Upper lobe of right lung (tissue), 1 donor: ENCODE data around the gene TK1. TPM values are rescaled to one million over a fixed set of nuclear protein-coding genes. Genes with fewer than 3 reads are reported as not detected.
"Not testable (repeated sequence)": the region's sequence is repeated elsewhere in the genome, so short reads cannot be mapped to it uniquely, and the experiment has no call there.

Experiments
- ATAC-seq: fragments of 200-7000 bp; cut with Tn5 transposase; one replicate; pipeline ENCODE4 v1.9.1; 2020; ENCODE audit warnings: mild to moderate bottlenecking, moderate library complexity
- DNase-seq: peaks from one replicate; pipeline ENCODE4 v3.0.0-alpha.2; 2020
- H3K27ac ChIP-seq: fragments of 200-600 bp; one replicate; pipeline ENCODE4 v1.8.0; 2022
- H3K27me3 ChIP-seq: fragments of 200-600 bp; one replicate; pipeline ENCODE4 v1.8.0; 2022; ENCODE audit warnings: mild to moderate bottlenecking
- H3K36me3 ChIP-seq: fragments of 200-600 bp; one replicate; pipeline ENCODE4 v1.8.0; 2022
- H3K4me1 ChIP-seq: fragments of 200-600 bp; one replicate; pipeline ENCODE4 v1.8.0; 2022
- H3K4me3 ChIP-seq: fragments of 200-600 bp; one replicate; pipeline ENCODE4 v1.8.0; 2022; ENCODE audit warnings: mild to moderate bottlenecking
- H3K9me3 ChIP-seq: fragments of 200-600 bp; one replicate; pipeline ENCODE4 v1.8.0; 2022
- intact Hi-C: fragments of 100-400 bp; cut with DNase I; formaldehyde crosslinking; loops from one replicate; pipeline ENCODE4 v1.11.0; 2022
- long read RNA-seq: library from polyadenylated mRNA; unstranded; transcript quantifications from one replicate; pipeline ENCODE4 v2.0.0, GENCODE V29; 2021
- total RNA-seq: library from RNA; stranded (reverse); fragmentation: NEBNext Ultra II Directional; extraction: Animal tissue kit (Norgen Biotek cat#: 25700); gene quantifications from one replicate; pipeline ENCODE4 v1.2.1, GENCODE V29; 2021
- TF ChIP-seq, protein P1 (sequence below): fragments of 200-600 bp; IDR thresholded peaks from one replicate; pipeline ENCODE4 v1.8.0; 2022; ENCODE audit warnings: antibody characterized with exemption
- donor health status: DM: no; HTN: yes; CAD: no; lungs with severe emphysema.

The TK1 gene, protein sequence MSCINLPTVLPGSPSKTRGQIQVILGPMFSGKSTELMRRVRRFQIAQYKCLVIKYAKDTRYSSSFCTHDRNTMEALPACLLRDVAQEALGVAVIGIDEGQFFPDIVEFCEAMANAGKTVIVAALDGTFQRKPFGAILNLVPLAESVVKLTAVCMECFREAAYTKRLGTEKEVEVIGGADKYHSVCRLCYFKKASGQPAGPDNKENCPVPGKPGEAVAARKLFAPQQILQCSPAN
- 3.3 TPM for total RNA-seq
- long read RNA-seq, transcript TK1-201 (7 exons, 1,628 nt) = major isoform, 10 of 11 reads
- long read RNA-seq, partial matches to known transcripts = 0 of 11 reads
- long read RNA-seq, other reads (novel, unspliced or antisense) = 1 of 11 reads

DNA sequence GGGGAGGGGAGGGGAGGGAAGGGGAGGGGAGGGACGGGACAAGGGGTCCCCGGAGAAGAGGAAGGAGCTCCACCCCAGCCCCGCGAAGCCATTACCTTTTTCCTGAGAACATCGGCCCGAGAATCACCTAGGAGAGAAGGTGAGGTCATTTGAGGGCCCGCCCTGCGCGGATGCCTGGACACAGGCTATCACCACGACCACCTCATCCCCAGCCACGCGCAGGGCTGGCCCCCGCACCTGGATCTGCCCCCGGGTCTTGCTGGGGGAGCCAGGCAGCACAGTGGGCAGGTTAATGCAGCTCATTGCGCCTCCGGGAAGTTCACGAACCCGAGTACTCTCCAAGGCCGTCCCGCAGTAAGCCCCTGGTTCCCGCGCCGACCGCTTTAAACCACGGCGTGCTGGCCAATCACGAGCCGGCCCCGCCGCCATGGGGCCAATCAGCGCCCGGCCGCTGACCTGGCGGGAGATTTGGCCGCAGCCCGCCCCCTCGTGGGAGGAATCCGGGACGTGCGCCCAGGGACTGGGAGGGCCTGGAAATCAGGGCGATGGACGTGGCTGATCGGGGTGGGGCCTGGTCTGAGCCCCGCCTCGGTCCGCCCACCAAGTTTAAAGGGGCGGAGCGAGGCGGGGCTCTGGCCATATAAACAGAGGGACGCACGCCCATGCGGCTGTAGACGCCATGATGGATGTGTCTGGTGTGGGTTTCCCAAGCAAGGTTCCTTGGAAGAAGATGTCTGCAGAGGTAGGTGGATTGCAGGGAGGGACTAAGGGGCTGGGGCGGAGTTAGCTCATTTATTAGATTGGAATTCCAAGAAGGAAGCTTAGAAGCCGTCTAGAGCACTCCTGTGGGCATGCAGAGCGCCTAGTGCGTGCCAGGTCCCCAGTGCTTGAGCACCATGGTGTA, at the start of gene TK1, which contains the start of gene AFMID:
TSS of gene TK1 (minus strand) at position 361 of the 904 bp plus-strand sequence. CDS start at position 303, 58 bp downstream.
TSS of gene AFMID (plus strand) at position 671 of the 904 bp plus-strand sequence. CDS start at position 680, 9 bp downstream.
- no peaks in the 10 kb centered on the region for H3K27me3 ChIP-seq
- H3K4me1 ChIP-seq = peaks cover 12% of the 10 kb centered on the region
- ATAC-seq = peak; percentile 97
- TF ChIP-seq, protein P1, sequence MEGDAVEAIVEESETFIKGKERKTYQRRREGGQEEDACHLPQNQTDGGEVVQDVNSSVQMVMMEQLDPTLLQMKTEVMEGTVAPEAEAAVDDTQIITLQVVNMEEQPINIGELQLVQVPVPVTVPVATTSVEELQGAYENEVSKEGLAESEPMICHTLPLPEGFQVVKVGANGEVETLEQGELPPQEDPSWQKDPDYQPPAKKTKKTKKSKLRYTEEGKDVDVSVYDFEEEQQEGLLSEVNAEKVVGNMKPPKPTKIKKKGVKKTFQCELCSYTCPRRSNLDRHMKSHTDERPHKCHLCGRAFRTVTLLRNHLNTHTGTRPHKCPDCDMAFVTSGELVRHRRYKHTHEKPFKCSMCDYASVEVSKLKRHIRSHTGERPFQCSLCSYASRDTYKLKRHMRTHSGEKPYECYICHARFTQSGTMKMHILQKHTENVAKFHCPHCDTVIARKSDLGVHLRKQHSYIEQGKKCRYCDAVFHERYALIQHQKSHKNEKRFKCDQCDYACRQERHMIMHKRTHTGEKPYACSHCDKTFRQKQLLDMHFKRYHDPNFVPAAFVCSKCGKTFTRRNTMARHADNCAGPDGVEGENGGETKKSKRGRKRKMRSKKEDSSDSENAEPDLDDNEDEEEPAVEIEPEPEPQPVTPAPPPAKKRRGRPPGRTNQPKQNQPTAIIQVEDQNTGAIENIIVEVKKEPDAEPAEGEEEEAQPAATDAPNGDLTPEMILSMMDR = peak; percentile 78
- peak; percentile 98 for DNase-seq
- peaks cover 9% of the 10 kb centered on the region for H3K36me3 ChIP-seq
- H3K27ac ChIP-seq = peak within 1 kb of the TSS; percentile 60
- H3K4me3 ChIP-seq = peak within 1 kb of the TSS; percentile 48
- no peaks in the 10 kb centered on the region for H3K9me3 ChIP-seq
- intact Hi-C loops = no loop called here

DNA sequence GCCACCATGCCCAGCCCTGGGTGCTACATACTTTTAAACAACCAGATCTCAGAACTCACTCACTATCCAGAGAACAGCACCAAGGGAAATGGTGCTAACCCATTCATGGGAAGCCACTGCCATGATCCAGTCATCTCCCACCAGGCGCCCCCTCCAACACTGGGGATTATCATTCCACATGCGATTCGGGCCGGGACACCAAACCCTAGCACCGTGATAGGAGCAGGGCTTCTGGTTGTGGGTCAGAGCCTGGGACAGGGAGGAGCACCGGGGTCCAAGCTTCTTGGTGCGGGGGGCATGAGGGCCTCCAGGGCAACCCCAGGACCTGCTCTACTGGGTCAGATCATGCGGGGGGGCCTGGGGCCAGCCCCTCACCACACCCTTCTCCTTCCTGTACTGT, 49.0 kb upstream of the TK1 start:
- Histone ChIP-seq H3K4me3 (no peak overlapping the region), H3K27me3 (peaks cover 21% of the 10 kb centered on the region), H3K36me3 (no peaks in the 10 kb centered on the region), H3K27ac (no peak overlapping the region), H3K9me3 (no peaks in the 10 kb centered on the region), H3K4me1 (no peaks in the 10 kb centered on the region)
- ATAC-seq (no peak), DNase-seq (no peak)
- TF ChIP-seq, protein P1 = no peak
- intact Hi-C loops = no loop called here

DNA sequence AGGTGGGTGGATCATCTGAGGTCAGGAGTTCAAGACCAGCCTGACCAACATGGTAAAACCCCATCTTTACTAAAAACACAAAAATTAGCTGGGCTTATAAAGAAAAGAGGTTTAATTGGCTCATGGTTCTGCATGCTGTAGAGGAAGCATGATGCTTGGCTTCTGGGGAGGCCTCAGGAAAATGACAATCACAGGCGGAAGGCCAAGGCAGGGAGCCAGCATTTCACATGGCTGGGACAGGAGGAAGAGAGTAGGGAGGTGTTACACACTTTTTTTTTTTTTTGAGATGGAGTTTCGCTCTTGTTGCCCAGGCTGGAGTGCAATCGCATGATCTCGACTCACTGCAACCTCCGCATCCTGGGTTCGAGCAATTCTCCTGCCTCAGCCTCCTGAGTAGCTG, 48.2 kb upstream of the TK1 start:
- H3K36me3 ChIP-seq, H3K27ac ChIP-seq, DNase-seq, H3K9me3 ChIP-seq, H3K4me3 ChIP-seq, intact Hi-C loops, ATAC-seq, H3K4me1 ChIP-seq: not testable (repeated sequence)
- peaks cover 30% of the 10 kb centered on the region for H3K27me3 ChIP-seq

DNA sequence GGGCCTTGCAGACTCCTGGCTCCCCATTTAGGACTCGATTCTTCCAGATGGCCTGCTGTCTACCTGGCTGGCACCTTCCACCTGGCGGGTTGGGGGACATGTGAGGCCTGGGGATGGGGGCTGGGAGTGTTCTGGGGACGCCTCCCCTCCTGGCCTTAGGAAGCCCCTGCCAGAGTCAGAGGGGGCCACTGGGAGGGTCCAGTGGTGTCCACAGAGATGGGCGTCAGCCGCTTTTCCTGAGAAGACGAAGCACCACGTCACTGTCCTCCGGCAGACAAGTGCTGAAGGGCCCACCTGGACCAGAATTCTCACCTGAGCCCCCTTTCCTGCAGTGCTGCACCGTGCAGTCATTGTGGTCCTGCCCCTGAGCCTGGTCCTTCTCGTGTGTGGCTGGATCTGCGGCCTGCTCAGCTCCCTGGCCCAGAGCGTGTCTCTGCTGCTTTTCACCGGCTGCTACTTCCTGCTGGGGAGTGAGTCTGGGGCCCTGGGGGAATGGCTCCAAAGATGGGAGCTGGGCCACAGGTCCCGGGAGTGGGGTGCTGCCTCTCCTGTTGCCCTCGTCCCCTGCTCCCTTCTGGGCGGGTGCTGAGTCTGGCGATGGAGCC, 47.5 kb upstream of the TK1 start:
- TF ChIP-seq, protein P1 = no peak
- ATAC-seq = no peak
- Histone ChIP-seq H3K27ac (no peak overlapping the region), H3K27me3 (peaks cover 34% of the 10 kb centered on the region), H3K4me3 (no peak overlapping the region), H3K9me3 (no peaks in the 10 kb centered on the region), H3K4me1 (no peaks in the 10 kb centered on the region), H3K36me3 (no peaks in the 10 kb centered on the region)
- intact Hi-C loops = no loop called here
- DNase-seq = no peak

DNA sequence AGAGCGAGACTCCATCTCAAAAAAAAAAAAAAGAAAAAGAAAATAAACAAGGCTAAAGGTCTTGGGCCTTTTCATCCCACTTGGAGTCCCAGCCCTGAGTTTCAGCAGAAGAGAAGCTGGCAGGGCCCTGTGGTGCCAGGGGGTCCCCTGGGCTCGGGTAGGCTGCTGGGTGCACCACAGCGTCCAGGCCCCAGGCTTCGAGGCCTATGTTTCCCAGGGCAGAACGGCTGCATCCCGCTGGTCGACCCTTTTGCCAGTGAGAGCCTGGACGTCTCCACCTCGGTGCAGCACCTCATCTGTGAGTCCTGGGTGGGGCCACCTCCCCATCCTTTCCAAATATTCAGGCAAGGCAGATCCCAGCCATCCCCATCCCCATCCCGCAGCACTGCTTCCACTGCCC, 46.8 kb upstream of the TK1 start:
- H3K9me3 ChIP-seq = no peaks in the 10 kb centered on the region
- H3K27ac ChIP-seq = no peak overlapping the region
- ATAC-seq = no peak
- H3K36me3 ChIP-seq = no peaks in the 10 kb centered on the region
- no peak for DNase-seq
- no peak overlapping the region for H3K4me3 ChIP-seq
- H3K27me3 ChIP-seq = peaks cover 34% of the 10 kb centered on the region
- H3K4me1 ChIP-seq = no peaks in the 10 kb centered on the region
- intact Hi-C loops = no loop called here
- TF ChIP-seq, protein P1 = no peak
